ENCODE data around the gene USP13. TPM values are rescaled to one million over a fixed set of nuclear protein-coding genes. Genes with fewer than 3 reads are reported as not detected.

USP13 gene
- total and polyA plus RNA-seq, 2 of the 13 experiments (the other 11 are each of a cell fraction or from before 2014, with no cell fraction given), result 15.9 to 36.7 TPM

- no peak for TF ChIP-seq ZNF660 (CRISPR knock-in tag; IDR thresholded peaks at IDR 0.05; ENCODE audit: borderline replicate concordance, low read depth)
- no peak for TF ChIP-seq RFXAP (CRISPR knock-in tag; IDR thresholded peaks at IDR 0.05; ENCODE audit: borderline replicate concordance)
These were observed 62.7 kb downstream of the USP13 start (continued) for GRCh38 chr3:179715582-179715981.

GRCh38 chr3:179716226-179716625 is 63.4 kb downstream of the USP13 start:
- H3K27ac ChIP-seq (ENCODE audit: extremely low read length, insufficient read depth, low read length), result no peak overlapping the region
- POLR2A ChIA-PET, result no interaction called here
- no peaks in the 10 kb centered on the region for H3K4me1 ChIP-seq (ENCODE audit: insufficient read depth, low read length)
- ATAC-seq (no peak), DNase-seq (ENCODE audit: low spot score) (no peak), FAIRE-seq (no peak)
- no peak overlapping the region for H3K9ac ChIP-seq (ENCODE audit: insufficient read depth, low read depth, low read length)
- no peak overlapping the region for H3K4me2 ChIP-seq (ENCODE audit: low read depth, low read length)
- H3K79me2 ChIP-seq (ENCODE audit: insufficient read depth, low read length), result no peaks in the 10 kb centered on the region
- H2AFZ ChIP-seq (ENCODE audit: low read length), result no peak overlapping the region
- 95% methylated on average over 4 of the region's 4 CpGs for WGBS (ENCODE audit: low lambda C conversion rate)
- BruUV-seq (replicated peaks), result no TSS peak
- CTCF ChIA-PET (ENCODE audit: low intra/inter-chr PET ratio, low total read pairs), result no interaction called here
- H3K9me3 ChIP-seq (ENCODE audit: low read length), result no peaks in the 10 kb centered on the region
- intact Hi-C loops (cut with micrococcal nuclease; ENCODE audit: unreplicated experiment), result no loop called here
- no peak overlapping the region for H3K4me3 ChIP-seq (replicated peaks in 1 of 3; ENCODE audit: insufficient read depth in 1 of 3, low read depth in 2 of 3, low read length in 3 of 3)
- no peaks in the 10 kb centered on the region for H3K27me3 ChIP-seq (ENCODE audit: control insufficient read depth in 1 of 2, insufficient read depth in 2 of 2, low read length in 2 of 2)
- H3K36me3 ChIP-seq (replicated peaks in 1 of 2; ENCODE audit: control insufficient read depth in 1 of 2, insufficient read depth in 2 of 2, low read length in 2 of 2), result peaks cover 6 to 29% of the 10 kb centered on the region in 2 experiments
- H4K20me1 ChIP-seq (ENCODE audit: insufficient read depth, low read length), result no peaks in the 10 kb centered on the region
- in situ Hi-C loops (cut with HindIII; ENCODE audit: extremely low pct_ligation_motif_present, low pct_unique_long_range_greater_than_20kb), result no loop called here
- TF ChIP-seq PATZ1 (CRISPR knock-in tag; IDR thresholded peaks at IDR 0.05) (no peak), ZNF687 (CRISPR knock-in tag; IDR thresholded peaks at IDR 0.05) (no peak), HOXD1 (CRISPR knock-in tag; IDR thresholded peaks at IDR 0.05) (no peak), THAP7 (CRISPR knock-in tag; IDR thresholded peaks at IDR 0.05) (no peak), ZNF598 (CRISPR knock-in tag; IDR thresholded peaks at IDR 0.05; ENCODE audit: borderline replicate concordance) (no peak), ZNF850 (CRISPR knock-in tag; conservative IDR thresholded peaks at IDR 0.05) (no peak), FOXK1 (CRISPR knock-in tag; IDR thresholded peaks at IDR 0.05; ENCODE audit: borderline replicate concordance, low read depth) (no peak), HNF1B (CRISPR knock-in tag; IDR thresholded peaks at IDR 0.05) (no peak), NONO (IDR thresholded peaks at IDR 0.05) (no peak), NONO (CRISPR knock-in tag; conservative IDR thresholded peaks at IDR 0.05) (no peak)

All from HepG2 (cell line).